Measurements from ENCODE around the gene MAGOH. TPM values are rescaled to one million over a fixed set of nuclear protein-coding genes. Genes with fewer than 3 reads are reported as not detected.

The MAGOH gene
- total and polyA plus RNA-seq, 2 of the 13 experiments (the other 11 are each of a cell fraction or from before 2014, with no cell fraction given): 24.1 to 87.0 TPM

DNA sequence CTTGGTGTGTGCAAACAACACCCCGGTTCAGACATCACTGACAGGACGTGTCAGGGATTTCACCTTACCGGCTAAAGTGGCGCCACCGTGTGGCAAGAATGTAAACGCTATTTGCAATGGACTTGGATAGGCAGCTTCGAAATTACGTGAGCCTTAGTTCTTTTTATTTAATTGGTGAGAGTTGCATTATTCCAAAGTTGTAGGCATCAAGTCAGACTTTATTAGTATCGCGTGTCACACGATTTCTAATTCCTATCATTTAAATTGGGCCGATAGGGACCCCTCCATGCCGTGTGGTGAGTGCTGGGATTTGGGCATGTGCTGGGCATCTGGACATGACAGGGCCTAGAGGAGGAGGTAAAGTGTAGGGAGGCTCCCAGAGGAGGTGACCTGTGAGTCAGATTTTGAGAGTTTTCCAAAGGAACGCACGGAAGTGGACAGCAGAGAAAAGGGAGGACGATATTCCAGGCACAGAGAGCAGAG, 56.2 kb downstream of the MAGOH start (continued):
- TF ChIP-seq, protein P1, sequence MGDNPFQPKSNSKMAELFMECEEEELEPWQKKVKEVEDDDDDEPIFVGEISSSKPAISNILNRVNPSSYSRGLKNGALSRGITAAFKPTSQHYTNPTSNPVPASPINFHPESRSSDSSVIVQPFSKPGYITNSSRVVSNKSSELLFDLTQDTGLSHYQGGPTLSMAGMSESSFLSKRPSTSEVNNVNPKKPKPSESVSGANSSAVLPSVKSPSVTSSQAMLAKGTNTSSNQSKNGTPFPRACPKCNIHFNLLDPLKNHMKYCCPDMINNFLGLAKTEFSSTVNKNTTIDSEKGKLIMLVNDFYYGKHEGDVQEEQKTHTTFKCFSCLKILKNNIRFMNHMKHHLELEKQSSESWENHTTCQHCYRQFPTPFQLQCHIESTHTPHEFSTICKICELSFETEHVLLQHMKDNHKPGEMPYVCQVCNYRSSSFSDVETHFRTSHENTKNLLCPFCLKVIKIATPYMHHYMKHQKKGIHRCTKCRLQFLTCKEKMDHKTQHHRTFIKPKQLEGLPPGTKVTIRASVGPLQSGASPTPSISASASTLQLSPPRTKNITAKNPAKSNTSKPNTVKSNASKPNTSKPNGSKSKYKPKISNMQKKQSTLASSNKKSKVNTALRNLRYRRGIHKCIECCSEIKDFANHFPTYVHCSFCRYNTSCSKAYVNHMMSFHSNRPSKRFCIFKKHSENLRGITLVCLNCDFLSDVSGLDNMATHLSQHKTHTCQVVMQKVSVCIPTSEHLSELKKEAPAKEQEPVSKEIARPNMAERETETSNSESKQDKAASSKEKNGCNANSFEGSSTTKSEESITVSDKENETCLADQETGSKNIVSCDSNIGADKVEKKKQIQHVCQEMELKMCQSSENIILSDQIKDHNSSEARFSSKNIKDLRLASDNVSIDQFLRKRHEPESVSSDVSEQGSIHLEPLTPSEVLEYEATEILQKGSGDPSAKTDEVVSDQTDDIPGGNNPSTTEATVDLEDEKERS (CRISPR knock-in tag; IDR thresholded peaks at IDR 0.05): 0 out of 2 replicates have a peak, but pooled peaks have one; percentile 53
- TF ChIP-seq, protein P2, sequence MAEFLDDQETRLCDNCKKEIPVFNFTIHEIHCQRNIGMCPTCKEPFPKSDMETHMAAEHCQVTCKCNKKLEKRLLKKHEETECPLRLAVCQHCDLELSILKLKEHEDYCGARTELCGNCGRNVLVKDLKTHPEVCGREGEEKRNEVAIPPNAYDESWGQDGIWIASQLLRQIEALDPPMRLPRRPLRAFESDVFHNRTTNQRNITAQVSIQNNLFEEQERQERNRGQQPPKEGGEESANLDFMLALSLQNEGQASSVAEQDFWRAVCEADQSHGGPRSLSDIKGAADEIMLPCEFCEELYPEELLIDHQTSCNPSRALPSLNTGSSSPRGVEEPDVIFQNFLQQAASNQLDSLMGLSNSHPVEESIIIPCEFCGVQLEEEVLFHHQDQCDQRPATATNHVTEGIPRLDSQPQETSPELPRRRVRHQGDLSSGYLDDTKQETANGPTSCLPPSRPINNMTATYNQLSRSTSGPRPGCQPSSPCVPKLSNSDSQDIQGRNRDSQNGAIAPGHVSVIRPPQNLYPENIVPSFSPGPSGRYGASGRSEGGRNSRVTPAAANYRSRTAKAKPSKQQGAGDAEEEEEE (CRISPR knock-in tag; IDR thresholded peaks at IDR 0.05; ENCODE audit: borderline replicate concordance): no peak
- no peak for TF ChIP-seq MED13 (CRISPR knock-in tag; IDR thresholded peaks at IDR 0.05)
- TF ChIP-seq ZNF569 (CRISPR knock-in tag; IDR thresholded peaks at IDR 0.05; ENCODE audit: borderline replicate concordance): no peak
- 0 out of 2 replicates have a peak, but pooled peaks have one; percentile 14 for TF ChIP-seq MIER3 (CRISPR knock-in tag; IDR thresholded peaks at IDR 0.05; ENCODE audit: borderline replicate concordance)
- no peak for TF ChIP-seq TBP (CRISPR knock-in tag; IDR thresholded peaks at IDR 0.05)
- no peak for TF ChIP-seq MAFF (IDR thresholded peaks at IDR 0.05; ENCODE audit: low read depth, low read length)
- TF ChIP-seq, protein P3, sequence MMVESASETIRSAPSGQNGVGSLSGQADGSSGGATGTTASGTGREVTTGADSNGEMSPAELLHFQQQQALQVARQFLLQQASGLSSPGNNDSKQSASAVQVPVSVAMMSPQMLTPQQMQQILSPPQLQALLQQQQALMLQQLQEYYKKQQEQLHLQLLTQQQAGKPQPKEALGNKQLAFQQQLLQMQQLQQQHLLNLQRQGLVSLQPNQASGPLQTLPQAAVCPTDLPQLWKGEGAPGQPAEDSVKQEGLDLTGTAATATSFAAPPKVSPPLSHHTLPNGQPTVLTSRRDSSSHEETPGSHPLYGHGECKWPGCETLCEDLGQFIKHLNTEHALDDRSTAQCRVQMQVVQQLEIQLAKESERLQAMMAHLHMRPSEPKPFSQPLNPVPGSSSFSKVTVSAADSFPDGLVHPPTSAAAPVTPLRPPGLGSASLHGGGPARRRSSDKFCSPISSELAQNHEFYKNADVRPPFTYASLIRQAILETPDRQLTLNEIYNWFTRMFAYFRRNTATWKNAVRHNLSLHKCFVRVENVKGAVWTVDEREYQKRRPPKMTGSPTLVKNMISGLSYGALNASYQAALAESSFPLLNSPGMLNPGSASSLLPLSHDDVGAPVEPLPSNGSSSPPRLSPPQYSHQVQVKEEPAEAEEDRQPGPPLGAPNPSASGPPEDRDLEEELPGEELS (CRISPR knock-in tag; IDR thresholded peaks at IDR 0.05): peak; percentile 9; the same call in 1 of the 2 replicates
- TF ChIP-seq, protein P4, sequence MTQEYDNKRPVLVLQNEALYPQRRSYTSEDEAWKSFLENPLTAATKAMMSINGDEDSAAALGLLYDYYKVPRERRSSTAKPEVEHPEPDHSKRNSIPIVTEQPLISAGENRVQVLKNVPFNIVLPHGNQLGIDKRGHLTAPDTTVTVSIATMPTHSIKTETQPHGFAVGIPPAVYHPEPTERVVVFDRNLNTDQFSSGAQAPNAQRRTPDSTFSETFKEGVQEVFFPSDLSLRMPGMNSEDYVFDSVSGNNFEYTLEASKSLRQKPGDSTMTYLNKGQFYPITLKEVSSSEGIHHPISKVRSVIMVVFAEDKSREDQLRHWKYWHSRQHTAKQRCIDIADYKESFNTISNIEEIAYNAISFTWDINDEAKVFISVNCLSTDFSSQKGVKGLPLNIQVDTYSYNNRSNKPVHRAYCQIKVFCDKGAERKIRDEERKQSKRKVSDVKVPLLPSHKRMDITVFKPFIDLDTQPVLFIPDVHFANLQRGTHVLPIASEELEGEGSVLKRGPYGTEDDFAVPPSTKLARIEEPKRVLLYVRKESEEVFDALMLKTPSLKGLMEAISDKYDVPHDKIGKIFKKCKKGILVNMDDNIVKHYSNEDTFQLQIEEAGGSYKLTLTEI (CRISPR knock-in tag; conservative IDR thresholded peaks at IDR 0.05): no peak
- peak; percentile 35; the same call in 1 of the 2 replicates for TF ChIP-seq ZMYM4 (CRISPR knock-in tag; IDR thresholded peaks at IDR 0.05)
- no peak for TF ChIP-seq ZSCAN12 (CRISPR knock-in tag; IDR thresholded peaks at IDR 0.05)
- 0 out of 2 replicates have a peak, but pooled peaks have one; percentile 30 for TF ChIP-seq KAT8 (CRISPR knock-in tag; IDR thresholded peaks at IDR 0.05)
- TF ChIP-seq MYC (CRISPR knock-in tag; IDR thresholded peaks at IDR 0.05; ENCODE audit: borderline replicate concordance): peak; percentile 44; the same call in 1 of the 2 replicates
- TF ChIP-seq, protein P5, sequence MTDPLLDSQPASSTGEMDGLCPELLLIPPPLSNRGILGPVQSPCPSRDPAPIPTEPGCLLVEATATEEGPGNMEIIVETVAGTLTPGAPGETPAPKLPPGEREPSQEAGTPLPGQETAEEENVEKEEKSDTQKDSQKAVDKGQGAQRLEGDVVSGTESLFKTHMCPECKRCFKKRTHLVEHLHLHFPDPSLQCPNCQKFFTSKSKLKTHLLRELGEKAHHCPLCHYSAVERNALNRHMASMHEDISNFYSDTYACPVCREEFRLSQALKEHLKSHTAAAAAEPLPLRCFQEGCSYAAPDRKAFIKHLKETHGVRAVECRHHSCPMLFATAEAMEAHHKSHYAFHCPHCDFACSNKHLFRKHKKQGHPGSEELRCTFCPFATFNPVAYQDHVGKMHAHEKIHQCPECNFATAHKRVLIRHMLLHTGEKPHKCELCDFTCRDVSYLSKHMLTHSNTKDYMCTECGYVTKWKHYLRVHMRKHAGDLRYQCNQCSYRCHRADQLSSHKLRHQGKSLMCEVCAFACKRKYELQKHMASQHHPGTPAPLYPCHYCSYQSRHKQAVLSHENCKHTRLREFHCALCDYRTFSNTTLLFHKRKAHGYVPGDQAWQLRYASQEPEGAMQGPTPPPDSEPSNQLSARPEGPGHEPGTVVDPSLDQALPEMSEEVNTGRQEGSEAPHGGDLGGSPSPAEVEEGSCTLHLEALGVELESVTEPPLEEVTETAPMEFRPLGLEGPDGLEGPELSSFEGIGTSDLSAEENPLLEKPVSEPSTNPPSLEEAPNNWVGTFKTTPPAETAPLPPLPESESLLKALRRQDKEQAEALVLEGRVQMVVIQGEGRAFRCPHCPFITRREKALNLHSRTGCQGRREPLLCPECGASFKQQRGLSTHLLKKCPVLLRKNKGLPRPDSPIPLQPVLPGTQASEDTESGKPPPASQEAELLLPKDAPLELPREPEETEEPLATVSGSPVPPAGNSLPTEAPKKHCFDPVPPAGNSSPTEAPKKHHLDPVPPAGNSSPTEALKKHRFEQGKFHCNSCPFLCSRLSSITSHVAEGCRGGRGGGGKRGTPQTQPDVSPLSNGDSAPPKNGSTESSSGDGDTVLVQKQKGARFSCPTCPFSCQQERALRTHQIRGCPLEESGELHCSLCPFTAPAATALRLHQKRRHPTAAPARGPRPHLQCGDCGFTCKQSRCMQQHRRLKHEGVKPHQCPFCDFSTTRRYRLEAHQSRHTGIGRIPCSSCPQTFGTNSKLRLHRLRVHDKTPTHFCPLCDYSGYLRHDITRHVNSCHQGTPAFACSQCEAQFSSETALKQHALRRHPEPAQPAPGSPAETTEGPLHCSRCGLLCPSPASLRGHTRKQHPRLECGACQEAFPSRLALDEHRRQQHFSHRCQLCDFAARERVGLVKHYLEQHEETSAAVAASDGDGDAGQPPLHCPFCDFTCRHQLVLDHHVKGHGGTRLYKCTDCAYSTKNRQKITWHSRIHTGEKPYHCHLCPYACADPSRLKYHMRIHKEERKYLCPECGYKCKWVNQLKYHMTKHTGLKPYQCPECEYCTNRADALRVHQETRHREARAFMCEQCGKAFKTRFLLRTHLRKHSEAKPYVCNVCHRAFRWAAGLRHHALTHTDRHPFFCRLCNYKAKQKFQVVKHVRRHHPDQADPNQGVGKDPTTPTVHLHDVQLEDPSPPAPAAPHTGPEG (CRISPR knock-in tag; IDR thresholded peaks at IDR 0.05): 0 out of 2 replicates have a peak, but pooled peaks have one; percentile 44

Data from HepG2 (cell line).